DMS53 treated with DMSO at 0.1 percent for 48 hours (cell line): ENCODE results near the gene ADARB2.

ENCODE experiments used
- DNase-seq: peaks from one replicate; lab custom pipeline; 2025; ENCODE audit not compliant: unreplicated experiment; lab: John Stamatoyannopoulos, UW

Gene ADARB2

GRCh38 chr10:1736144-1736971, 967 bp downstream of the ADARB2 start:
- DNase-seq, result no peak

- DNase-seq, result no peak
Measured at GRCh38 chr10:1735562-1735961, 1.8 kb downstream of the ADARB2 start.

- DNase-seq, result no peak
Measured at GRCh38 chr10:1734288-1734687, 3.0 kb downstream of the ADARB2 start.

- DNase-seq, result no peak
Measured at GRCh38 chr10:1733720-1734119, 3.6 kb downstream of the ADARB2 start.

DNA sequence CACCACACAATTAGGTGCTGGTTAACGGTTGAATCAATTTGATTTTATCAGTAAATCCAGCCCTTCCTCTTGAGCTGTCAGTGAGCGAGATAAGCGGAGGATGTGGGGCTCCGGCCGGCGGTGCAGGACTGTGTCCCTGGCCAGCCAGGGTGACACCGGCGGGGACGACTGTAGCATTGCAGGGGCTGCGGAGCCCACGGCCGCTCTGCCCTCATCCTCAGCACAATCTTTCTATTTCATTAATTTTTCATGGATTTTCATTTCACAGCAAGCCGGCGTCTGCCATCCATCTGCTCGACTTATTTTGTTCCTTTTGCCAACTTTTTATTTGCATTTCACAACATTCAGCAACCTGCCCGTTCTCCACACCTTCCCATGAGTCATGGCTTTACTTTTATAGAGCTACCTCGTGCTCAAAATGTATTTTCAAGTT, 4.7 kb downstream of the ADARB2 start:
- DNase-seq, result no peak

GRCh38 chr10:1731592-1731991, 5.7 kb downstream of the ADARB2 start:
- no peak for DNase-seq

DNA sequence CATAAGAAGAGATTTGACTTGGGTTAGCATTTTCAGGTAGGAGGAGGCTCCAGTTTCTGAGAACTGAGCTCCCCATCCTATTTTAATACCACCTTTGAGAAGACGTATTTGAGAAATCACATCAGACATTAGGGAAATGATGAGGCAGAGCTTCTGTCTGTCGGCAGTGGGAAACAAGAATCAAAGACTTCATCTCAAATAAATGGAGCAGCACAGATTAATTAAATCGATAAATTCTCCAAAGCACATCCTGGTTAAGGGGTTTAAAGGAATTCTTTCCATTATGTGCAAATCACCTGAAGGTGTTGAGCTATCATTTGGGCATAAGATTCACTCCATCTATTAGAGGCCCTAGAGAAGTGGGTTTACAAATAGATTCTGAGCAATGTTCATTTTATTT, 7.6 kb downstream of the ADARB2 start:
- no peak for DNase-seq

DNA sequence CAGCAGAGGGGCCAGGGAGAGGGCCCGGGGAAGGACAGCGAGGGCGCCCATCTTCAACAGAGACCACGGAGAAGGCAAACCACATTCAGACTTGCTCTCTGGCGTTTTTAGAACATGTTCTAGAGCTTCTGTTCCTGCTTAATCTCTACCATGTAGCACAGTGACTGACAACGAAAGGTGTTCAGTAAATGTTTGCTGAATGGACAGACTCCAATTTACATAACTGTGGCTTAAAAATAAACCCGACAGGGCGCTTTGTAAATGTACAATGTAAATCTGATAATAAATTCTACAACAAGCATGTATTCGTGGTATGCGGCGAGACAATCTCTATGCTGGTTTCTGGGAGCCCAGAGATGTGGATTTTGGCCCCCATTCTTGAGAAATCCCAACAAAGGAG, 10.5 kb downstream of the ADARB2 start:
- DNase-seq, result no peak

DNA sequence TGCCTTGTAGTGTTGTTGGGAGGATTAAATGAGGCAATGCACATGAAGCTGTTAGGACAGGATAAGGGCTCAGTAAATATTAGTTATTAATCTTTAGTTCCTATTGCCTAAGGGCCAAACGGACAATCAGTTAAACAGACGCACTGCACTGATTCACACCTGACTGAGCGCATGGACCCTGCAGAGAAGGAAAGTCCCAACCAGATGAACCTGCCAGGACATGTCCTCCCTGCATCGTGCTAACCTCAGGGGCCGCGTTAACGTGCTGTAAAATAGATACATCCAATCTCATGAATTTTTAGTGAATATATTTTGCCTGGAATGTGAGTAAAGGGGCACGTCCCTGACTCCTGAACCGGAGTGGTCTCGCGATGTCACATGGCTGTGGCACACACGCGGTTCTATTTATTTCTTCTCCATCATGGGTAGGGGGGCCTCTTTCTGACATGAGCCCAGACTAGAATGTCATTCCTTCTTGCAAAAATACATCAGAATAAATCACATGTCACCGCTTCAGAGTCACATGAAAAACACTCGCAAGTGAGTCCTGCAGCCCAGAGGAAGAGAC, 12.3 kb downstream of the ADARB2 start:
- DNase-seq, result no peak

GRCh38 chr10:1716839-1717238, 20.5 kb downstream of the ADARB2 start:
- DNase-seq, result no peak

- DNase-seq, result no peak
Measured at GRCh38 chr10:1715821-1716220, 21.5 kb downstream of the ADARB2 start.

GRCh38 chr10:1712944-1713671, 24.2 kb downstream of the ADARB2 start:
- no peak for DNase-seq

DNA sequence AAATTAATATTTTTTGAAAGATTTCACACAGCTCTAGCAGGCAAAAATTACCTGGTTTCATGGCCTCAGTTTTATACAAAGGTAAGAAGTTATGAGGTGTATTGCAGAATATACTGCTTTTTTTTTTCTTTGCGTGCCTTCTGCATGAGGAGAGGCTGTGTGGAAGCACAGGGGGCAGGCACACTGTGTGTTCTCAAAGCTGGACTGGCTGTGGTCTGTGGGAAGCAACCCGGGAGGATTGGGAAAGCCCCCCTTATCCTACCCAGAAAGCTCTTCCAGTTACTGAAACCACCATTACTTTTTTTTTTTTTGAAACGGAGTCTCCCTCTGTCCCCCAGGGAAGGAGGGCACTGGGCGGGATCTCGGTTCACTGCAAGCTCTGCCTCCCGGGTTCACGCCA, 25.0 kb downstream of the ADARB2 start:
- DNase-seq, result no peak

DNA sequence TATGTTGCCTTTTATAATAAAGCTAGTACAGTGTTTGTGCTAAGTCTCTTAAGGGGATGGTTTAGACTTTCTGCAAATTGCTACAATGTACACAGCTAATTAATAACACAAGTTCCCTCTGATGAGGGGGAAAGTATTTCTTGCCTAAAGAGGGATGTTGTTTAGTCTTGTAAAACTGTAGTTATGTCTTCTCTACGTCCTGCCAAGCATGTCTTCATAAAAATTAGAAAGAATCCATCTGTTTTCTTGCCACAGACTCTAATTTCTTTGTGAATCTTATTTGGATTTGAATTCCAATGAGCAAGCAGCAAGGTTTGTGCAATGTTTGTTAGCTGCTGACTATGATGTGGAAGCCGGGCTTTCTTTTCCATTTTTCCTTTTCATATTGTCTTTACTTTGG, 28.2 kb downstream of the ADARB2 start:
- no peak for DNase-seq

DNA sequence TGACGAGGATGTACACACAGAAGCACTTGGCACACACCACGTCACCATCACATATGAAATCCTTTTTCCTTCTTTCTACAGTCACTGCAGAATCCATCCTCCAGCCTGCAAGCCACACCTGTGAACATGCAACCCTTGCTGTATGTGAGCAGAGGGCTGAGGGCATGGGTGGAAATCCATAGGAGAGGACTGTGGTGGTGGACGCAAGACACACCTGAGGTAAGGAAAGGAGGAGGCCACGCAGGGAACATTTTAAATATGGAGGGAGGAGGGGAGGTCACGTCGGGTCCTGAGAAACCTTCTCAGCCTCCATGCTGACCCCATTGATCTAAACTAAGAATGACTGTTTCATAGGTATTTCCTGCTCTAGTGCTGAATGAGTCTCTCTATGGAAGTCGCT, 28.6 kb downstream of the ADARB2 start:
- no peak for DNase-seq

GRCh38 chr10:1706711-1707110, 30.6 kb downstream of the ADARB2 start:
- no peak for DNase-seq

DNA sequence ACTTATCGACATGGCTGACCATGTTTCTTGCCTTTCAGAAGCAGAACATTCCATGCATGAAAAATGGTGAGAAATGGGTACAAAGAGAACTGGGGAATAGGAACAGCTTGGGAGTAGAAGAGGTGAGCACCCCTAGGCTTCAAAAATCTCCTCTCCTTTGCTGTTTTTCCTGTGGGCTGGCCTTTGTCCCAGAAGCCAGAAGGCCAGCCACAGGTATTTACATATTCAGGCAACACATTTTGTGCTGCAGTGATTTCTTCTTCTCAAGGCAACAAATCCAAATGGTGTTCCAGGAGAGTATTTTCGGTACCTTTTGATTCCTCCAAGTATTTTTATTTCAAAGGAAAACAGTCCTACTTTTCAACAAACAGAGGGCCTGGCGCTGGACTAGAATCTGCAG, 31.1 kb downstream of the ADARB2 start:
- no peak for DNase-seq

GRCh38 chr10:1698185-1698584, 39.1 kb downstream of the ADARB2 start:
- no peak for DNase-seq

GRCh38 chr10:1696106-1696505, 41.2 kb downstream of the ADARB2 start:
- no peak for DNase-seq

DNA sequence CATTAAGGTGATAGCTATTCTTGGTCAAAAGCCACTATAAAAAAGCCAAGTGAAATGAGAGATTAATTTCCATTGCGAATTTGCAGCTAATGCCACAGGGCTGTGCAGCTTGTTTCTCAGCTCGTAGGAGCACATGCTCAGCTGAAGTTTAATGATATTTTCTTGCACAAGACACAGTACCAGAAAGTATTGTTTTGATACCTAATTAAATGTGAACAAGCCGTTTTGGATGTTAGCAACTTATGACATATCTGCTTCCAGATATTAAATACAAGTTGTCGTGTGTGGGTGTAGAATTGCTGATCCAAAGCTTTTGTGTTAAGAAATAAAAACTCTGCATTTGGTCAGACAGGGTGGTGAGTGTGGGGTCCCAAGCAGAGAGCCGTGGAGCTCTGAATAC, 47.2 kb downstream of the ADARB2 start:
- DNase-seq, result no peak

DNA sequence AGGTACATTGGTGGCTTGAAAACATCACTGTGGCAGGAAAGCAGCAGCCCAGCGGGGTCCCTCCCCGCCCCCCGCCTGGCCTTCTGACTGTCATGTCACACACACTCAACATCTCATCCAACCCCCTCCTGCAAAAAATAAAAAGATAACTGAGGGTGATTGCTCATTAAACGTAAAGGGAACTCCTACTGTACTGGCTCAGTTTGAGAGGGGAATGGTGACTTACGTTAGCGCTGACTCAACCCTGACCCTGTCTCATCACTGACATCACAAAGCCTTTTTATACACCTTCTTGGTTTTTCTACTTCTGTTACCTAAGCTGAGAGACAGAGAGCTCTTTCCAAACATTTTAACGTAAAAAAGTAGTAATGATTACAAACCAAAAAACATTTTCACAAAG, 48.8 kb downstream of the ADARB2 start:
- DNase-seq, result no peak

DNA sequence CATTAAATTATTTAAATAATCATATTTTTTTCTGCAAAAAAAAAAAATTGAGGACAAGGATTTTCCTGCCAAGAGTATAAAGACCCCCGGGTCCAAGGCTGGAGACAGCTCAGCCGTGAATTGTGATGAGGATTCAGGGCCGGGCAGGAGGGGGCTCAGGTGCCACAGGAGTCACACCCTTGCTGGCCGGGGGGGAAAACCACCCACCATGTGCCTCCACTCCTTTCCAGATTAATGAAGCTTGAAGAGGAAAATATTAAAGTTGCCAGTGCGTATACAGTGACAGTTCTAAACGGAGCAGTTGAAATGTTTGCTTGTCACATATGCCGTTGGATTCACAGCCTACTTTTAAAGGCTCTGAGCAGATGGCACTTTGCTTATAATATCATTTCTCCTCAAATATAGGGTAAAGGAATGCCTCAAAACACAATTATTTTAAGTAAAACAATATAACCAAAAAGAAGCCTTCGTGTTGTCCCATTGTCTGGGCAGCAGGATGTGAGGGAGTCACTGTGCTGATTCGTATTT, 49.6 kb downstream of the ADARB2 start:
- no peak for DNase-seq
